Erythroblast (primary cell): ENCODE results near the gene PRDM1.
"Not testable (repeated sequence)": the region's sequence is repeated elsewhere in the genome, so short reads cannot be mapped to it uniquely, and the experiment has no call there.

Experiments
- DNase-seq, 2 experiments: peaks; one replicate each; lab custom pipeline; 2025; lab: John Stamatoyannopoulos, UW
- GATA1 ChIP-seq: IDR thresholded peaks from 2 replicates; pipeline ENCODE4 v1.6.1; 2011; ENCODE audit warnings: low read depth, mild to moderate bottlenecking, control low read depth, low read length, moderate library complexity
- POLR2A ChIP-seq: IDR thresholded peaks from 2 replicates; pipeline ENCODE4 v1.6.1; 2011; ENCODE audit warnings: mild to moderate bottlenecking, low read length

PRDM1 gene

DNA sequence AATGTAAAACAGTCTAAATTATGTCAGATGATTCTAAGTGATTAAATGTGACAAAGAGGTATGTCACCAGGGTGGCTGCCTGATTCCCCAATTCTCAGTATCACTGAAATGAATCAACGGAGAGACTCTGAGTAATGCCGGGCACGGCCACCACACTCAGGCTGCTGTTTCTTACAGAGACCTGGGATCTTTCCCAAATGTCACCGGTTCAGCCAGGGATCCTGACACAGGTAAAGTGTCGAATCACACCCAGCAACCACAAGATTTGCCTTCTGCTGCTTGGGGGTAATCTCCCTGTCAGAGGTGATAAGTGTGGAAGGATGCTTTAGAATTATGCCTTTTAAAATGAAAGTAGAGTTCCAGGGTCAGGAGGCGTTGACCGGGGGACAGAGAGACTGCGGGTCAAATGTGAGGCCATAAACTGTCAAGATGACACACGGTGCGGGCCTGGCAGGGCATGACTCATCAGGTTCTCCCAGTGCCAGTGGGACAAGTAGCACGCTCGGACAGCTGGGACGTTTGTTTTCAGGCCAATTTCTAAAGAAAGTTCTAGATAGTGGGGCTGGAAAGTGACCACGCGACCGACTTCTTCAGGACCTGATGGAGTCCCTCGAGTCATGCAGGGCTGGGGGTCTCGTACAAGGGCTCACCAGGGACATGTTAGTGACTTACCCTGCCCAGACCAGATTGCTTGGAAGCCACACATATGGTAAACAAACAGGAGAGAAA, 48.9 kb downstream of the PRDM1 start:
- TF ChIP-seq POLR2A (no peak), GATA1 (no peak)
- peak in 1 of 2 experiments; percentile 13 for DNase-seq

DNA sequence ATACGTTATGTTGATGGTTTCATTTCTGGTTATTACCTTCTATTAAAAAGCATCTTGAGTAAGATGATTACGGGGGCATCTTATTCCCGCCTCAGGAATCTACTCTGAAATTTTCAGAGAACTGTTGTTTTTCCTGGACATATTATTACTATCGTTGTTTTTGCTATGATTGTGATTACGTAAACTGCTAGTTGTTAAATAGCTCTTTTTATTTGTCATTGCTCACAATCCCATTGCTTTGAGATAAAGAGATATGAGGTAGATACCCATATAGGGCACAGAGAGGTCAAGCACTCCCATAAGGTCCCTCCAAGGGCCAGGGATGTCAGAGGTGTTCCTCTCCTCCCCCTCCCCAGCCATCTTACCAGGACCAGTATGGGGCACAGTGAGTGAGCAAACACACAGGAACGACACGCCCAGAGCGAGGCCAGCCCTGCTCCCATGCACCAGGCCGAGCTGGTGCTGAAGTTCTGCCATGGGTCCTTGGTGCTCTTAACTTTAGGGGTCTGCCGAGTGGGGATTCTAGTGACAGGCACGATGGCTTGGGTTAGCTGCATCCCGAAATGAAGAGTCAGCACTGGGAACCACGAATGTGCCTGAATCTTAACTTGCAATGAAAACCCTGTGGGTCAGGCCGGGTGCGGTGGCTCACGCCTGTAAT, 49.9 kb downstream of the PRDM1 start:
- no peak for DNase-seq
- TF ChIP-seq POLR2A (no peak), GATA1 (no peak)

GRCh38 chr6:106136845-106137244, 50.7 kb downstream of the PRDM1 start:
- no peak for TF ChIP-seq POLR2A
- TF ChIP-seq GATA1 = no peak
- DNase-seq = no peak

GRCh38 chr6:106138151-106138550, 52.0 kb downstream of the PRDM1 start:
- no peak for TF ChIP-seq GATA1
- TF ChIP-seq POLR2A = no peak
- DNase-seq = no peak

GRCh38 chr6:106141441-106142237, 55.5 kb downstream of the PRDM1 start:
- TF ChIP-seq GATA1 (no peak), POLR2A (no peak)
- DNase-seq = no peak

DNA sequence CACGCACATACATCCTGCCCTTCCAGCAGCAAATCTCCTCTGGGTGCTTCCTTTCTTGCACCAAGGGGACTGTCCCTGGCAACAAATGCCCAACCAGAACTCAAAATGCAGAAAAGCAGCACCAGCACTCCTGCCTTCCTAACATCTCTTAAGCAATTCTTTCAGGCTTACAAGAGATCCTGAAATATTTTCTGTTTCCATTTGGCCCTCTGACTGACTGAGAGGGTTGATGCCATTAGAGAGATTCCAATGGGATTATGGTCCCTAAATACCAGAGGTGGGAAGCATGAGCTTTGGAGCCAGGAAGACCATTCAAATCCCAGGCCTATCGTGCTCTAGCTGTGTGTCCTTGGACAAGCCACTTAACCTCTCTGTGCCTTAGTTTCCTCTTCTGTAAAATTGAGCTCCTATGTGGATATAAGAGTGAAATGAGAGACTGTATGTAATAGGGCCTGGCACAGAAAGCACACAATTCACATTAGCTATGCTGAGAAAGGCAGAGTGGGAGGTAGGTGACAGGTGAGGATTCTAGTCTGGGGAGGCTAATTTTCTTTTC, 56.8 kb downstream of the PRDM1 start:
- no peak for DNase-seq
- TF ChIP-seq POLR2A = no peak
- TF ChIP-seq GATA1 = no peak

GRCh38 chr6:106143665-106144064, 57.5 kb downstream of the PRDM1 start:
- DNase-seq = no peak
- no peak for TF ChIP-seq GATA1
- no peak for TF ChIP-seq POLR2A

GRCh38 chr6:106145144-106145543, 59.0 kb downstream of the PRDM1 start:
- TF ChIP-seq GATA1 (no peak), POLR2A (no peak)
- no peak for DNase-seq

DNA sequence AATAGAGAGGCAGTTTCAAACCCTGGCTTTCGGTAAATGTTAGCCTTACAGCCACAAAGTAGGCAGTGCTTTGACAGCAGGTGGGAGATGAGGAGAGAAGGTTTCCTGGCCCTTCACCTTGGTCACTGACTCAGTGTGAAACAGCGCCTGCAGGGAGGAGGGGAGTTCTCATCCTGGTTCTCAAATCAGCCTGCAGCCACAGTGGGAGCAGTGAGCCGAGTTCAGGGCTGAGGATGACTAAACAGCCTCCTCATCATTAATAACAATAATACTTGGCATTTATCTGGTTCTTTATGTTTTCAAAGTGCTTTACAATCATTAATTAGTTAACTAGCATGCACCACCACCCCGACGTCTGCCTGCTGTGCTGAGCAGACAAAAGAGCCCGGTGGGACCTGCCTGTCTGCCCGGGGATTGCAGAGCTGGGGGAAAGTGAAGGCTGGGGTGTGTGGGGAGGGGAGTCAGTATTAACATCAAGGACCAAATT, 59.6 kb downstream of the PRDM1 start:
- no peak for DNase-seq
- no peak for TF ChIP-seq GATA1
- no peak for TF ChIP-seq POLR2A

GRCh38 chr6:106146852-106147351, 60.8 kb downstream of the PRDM1 start:
- TF ChIP-seq POLR2A (no peak), GATA1 (no peak)
- DNase-seq = peak in 1 of 2 experiments; percentile 35

- DNase-seq = no peak
- no peak for TF ChIP-seq GATA1
- no peak for TF ChIP-seq POLR2A
These were observed 61.3 kb downstream of the PRDM1 start for GRCh38 chr6:106147476-106147875.

DNA sequence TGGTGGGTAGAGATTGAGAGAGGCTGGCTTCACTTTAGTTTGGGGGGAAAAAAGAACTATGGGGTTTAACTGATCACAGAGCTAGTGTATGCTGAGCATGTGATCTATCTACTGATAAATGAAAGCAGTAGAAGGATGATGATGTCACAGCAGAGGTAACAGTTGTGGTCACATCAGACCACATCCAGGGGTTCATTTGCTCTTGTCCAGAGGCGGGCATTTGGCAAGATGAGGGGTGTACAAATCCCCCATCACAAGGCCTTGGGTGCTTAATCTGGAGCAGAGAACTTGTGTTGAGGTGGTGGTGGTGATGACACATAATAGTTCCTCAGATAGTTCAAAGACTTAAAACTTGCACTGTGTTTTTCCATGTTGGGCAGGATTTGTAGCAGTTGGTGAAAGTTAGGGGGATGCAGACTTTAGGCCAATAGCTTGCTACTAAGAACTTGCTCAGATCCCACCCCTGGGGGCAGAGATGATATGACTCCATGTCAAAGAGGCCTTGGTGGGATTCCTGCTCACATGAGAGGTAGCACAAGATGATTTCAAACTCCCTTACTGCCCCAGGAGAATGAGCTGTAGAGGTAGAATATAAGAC, 63.4 kb downstream of the PRDM1 start:
- DNase-seq = no peak
- no peak for TF ChIP-seq POLR2A
- TF ChIP-seq GATA1 = no peak

DNA sequence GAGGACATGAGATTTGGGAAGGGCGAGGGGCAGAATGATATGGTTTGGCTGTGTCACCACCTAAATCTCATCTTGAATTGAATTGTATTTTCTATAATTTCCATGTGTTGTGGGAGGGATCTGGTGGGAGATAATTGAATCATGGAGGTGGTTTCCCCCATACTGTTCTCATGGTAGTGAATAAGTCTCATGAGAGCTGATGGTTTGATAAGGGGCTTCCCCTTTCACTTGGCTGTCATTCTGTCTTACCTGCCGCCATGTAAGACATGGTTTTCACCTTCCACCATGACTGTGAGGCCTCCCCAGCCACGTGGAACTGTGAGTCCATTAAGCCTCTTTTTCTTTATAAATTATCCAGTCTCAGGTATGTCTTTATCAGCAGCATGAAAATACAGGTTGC, 66.3 kb downstream of the PRDM1 start:
- DNase-seq = not testable (repeated sequence)
